ENCODE data around the gene PARP12. TPM values are rescaled to one million over a fixed set of nuclear protein-coding genes. Genes with fewer than 3 reads are reported as not detected.

Gene PARP12
- total and polyA plus RNA-seq, 2 of the 13 experiments (the other 11 are each of a cell fraction or from before 2014, with no cell fraction given) = 15.5 to 35.2 TPM

DNA sequence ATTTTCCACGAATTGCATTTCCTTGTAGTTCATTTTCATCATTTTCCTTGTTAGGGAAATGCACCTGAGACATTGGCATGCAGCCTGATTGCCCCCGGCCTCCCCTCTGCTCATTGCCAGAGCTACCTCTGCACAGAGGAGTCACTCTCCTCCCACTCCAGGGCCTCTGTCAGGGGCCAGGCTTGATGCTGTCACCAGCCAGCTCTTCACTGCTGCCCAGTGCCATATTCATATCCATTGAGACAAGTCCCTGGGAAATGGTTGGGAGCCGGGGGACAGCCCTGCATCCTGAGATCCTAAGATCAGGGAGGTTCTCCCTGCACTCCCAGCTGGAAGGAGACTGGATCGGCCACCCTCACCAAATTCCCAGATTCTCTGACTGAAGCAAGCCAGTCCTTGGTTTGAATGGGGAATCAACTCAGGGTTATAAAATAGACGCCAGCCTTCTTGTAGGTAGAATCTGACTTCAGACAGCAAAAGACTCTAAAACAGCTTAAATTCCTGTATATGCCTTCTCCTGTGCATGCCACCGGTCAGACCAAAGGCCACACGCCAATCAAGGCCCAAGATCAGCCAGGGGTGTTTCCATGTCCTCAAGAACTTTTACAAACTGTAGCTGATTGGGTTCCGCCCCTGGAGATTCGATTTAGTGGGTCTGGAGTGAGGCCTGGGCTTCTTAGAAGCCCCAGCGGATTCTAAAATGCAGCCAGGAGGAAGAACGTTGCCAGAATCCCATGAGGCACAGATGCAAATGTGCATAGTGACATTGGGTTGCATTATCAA lies 86.5 kb downstream of the PARP12 start:
- no TSS peak for BruUV-seq (replicated peaks)
- intact Hi-C loops (cut with micrococcal nuclease; ENCODE audit: unreplicated experiment) = no loop called here
- Histone ChIP-seq H3K9me3 (ENCODE audit: low read length) (no peaks in the 10 kb centered on the region), H3K27me3 (ENCODE audit: control insufficient read depth in 1 of 2, insufficient read depth in 2 of 2, low read length in 2 of 2) (peaks cover 0 to 8% of the 10 kb centered on the region in 2 experiments; a peak in 1 of 5 replicates), H3K27ac (ENCODE audit: extremely low read length, insufficient read depth, low read length) (no peak overlapping the region), H3K4me1 (ENCODE audit: insufficient read depth, low read length) (no peaks in the 10 kb centered on the region), H4K20me1 (ENCODE audit: insufficient read depth, low read length) (no peaks in the 10 kb centered on the region), H3K4me2 (ENCODE audit: low read depth, low read length) (peak overlapping the region; percentile 48), H3K79me2 (ENCODE audit: insufficient read depth, low read length) (no peaks in the 10 kb centered on the region), H3K4me3 (replicated peaks in 1 of 3; ENCODE audit: insufficient read depth in 1 of 3, low read depth in 2 of 3, low read length in 3 of 3) (peak overlapping the region; percentile 33 to 51 (median 38); a peak in 5 of 6 replicates), H3K36me3 (replicated peaks in 1 of 2; ENCODE audit: control insufficient read depth in 1 of 2, insufficient read depth in 2 of 2, low read length in 2 of 2) (no peaks in the 10 kb centered on the region), H3K9ac (ENCODE audit: insufficient read depth, low read depth, low read length) (peak overlapping the region; percentile 56; the same call in 1 of the 2 replicates), H2AFZ (ENCODE audit: low read length) (no peak overlapping the region)
- no peak for DNase-seq (ENCODE audit: low spot score)
- WGBS (ENCODE audit: low lambda C conversion rate) = 37% methylated on average over 11 of the region's 11 CpGs
- TF ChIP-seq ZC3H4 (CRISPR knock-in tag; IDR thresholded peaks at IDR 0.05; ENCODE audit: borderline replicate concordance) (no peak), NFYC (CRISPR knock-in tag; IDR thresholded peaks at IDR 0.05) (no peak), ZNF296 (CRISPR knock-in tag; conservative IDR thresholded peaks at IDR 0.05) (no peak), CAMTA2 (CRISPR knock-in tag; IDR thresholded peaks at IDR 0.05; ENCODE audit: borderline replicate concordance) (no peak), CBFB (CRISPR knock-in tag; IDR thresholded peaks at IDR 0.05) (no peak), ZNF12 (CRISPR knock-in tag; IDR thresholded peaks at IDR 0.05) (no peak), KDM2A (CRISPR knock-in tag; IDR thresholded peaks at IDR 0.05; ENCODE audit: borderline replicate concordance, low read depth) (no peak), ZNF781 (CRISPR knock-in tag; IDR thresholded peaks at IDR 0.05; ENCODE audit: borderline replicate concordance, not compliant biosample characterization) (no peak), KAT2B (IDR thresholded peaks at IDR 0.05; ENCODE audit: borderline replicate concordance, low read depth, low read length) (no peak), ZNF333 (CRISPR knock-in tag; IDR thresholded peaks at IDR 0.05; ENCODE audit: borderline replicate concordance) (no peak), ZBTB38 (CRISPR knock-in tag; IDR thresholded peaks at IDR 0.05) (no peak), YY1 (IDR thresholded peaks at IDR 0.05; ENCODE audit: insufficient read depth, insufficient replicate concordance, low read depth, low read length) (no peak), CC2D1A (CRISPR knock-in tag; IDR thresholded peaks at IDR 0.05) (no peak), ZNF124 (CRISPR knock-in tag; IDR thresholded peaks at IDR 0.05) (no peak)
- TF ChIP-seq, protein P1, sequence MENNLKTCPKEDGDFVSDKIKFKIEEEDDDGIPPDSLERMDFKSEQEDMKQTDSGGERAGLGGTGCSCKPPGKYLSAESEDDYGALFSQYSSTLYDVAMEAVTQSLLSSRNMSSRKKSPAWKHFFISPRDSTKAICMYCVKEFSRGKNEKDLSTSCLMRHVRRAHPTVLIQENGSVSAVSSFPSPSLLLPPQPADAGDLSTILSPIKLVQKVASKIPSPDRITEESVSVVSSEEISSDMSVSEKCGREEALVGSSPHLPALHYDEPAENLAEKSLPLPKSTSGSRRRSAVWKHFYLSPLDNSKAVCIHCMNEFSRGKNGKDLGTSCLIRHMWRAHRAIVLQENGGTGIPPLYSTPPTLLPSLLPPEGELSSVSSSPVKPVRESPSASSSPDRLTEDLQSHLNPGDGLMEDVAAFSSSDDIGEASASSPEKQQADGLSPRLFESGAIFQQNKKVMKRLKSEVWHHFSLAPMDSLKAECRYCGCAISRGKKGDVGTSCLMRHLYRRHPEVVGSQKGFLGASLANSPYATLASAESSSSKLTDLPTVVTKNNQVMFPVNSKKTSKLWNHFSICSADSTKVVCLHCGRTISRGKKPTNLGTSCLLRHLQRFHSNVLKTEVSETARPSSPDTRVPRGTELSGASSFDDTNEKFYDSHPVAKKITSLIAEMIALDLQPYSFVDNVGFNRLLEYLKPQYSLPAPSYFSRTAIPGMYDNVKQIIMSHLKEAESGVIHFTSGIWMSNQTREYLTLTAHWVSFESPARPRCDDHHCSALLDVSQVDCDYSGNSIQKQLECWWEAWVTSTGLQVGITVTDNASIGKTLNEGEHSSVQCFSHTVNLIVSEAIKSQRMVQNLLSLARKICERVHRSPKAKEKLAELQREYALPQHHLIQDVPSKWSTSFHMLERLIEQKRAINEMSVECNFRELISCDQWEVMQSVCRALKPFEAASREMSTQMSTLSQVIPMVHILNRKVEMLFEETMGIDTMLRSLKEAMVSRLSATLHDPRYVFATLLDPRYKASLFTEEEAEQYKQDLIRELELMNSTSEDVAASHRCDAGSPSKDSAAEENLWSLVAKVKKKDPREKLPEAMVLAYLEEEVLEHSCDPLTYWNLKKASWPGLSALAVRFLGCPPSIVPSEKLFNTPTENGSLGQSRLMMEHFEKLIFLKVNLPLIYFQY (CRISPR knock-in tag; IDR thresholded peaks at IDR 0.05; ENCODE audit: borderline replicate concordance) = no peak
- peak; percentile 52; the same call in 1 of the 3 replicates for ATAC-seq
- ChIA-PET POLR2A (interaction anchor here (0.6 kb wide), 1 partner anchor 28 kb away, joined by 3 read pairs; no protein-coding TSS in a partner anchor), CTCF (ENCODE audit: low intra/inter-chr PET ratio, low total read pairs) (no interaction called here)
- in situ Hi-C loops (cut with HindIII; ENCODE audit: extremely low pct_ligation_motif_present, low pct_unique_long_range_greater_than_20kb) = no loop called here
- FAIRE-seq = no peak
